ENCODE results near the gene PLEKHA1.

GRCh38 chr10:122326806-122327205 is 47.7 kb upstream of the PLEKHA1 start:
- no peak for TF ChIP-seq POLR2A (IDR thresholded peaks at IDR 0.05; ENCODE audit: low read length)
- no peak for TF ChIP-seq GATA1 (IDR thresholded peaks at IDR 0.05; ENCODE audit: low read depth, low read length)

Measured in erythroblast (primary cell).